Measurements from ENCODE around the gene SDF4. TPM values are rescaled to one million over a fixed set of nuclear protein-coding genes. Genes with fewer than 3 reads are reported as not detected.

The SDF4 gene
- total RNA-seq, 1 experiment from 2014 or later = 254 TPM

DNA sequence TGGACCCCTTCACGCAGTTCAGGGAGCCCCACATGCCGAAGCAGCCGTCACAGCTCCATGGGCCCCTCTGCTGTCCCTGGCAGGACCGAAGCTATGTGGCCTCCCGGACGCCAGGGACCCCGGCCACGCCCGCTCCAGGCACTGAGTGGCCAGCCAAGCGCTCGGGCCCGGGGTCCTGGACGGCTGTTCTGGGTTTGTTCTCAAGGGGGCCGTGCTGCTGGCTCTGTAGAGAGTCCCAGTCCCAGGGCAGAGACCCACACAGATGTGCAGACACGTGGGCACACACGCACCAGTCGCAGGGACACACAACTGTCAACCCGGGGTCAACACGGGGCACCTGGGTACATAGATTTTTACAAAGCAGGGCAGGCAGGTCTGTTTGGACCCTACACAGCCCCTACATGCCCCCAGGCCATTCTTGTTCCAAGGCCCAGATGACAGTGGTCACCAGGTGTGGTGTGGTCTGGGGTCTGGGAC lies 6.9 kb upstream of the SDF4 start:
- no peak overlapping the region for H2AFZ ChIP-seq (ENCODE audit: low read length)
- no peak for TF ChIP-seq EZH2phosphoT487 (IDR thresholded peaks at IDR 0.05; ENCODE audit: borderline replicate concordance, low read length)
- TF ChIP-seq, protein P1, sequence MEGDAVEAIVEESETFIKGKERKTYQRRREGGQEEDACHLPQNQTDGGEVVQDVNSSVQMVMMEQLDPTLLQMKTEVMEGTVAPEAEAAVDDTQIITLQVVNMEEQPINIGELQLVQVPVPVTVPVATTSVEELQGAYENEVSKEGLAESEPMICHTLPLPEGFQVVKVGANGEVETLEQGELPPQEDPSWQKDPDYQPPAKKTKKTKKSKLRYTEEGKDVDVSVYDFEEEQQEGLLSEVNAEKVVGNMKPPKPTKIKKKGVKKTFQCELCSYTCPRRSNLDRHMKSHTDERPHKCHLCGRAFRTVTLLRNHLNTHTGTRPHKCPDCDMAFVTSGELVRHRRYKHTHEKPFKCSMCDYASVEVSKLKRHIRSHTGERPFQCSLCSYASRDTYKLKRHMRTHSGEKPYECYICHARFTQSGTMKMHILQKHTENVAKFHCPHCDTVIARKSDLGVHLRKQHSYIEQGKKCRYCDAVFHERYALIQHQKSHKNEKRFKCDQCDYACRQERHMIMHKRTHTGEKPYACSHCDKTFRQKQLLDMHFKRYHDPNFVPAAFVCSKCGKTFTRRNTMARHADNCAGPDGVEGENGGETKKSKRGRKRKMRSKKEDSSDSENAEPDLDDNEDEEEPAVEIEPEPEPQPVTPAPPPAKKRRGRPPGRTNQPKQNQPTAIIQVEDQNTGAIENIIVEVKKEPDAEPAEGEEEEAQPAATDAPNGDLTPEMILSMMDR (conservative IDR thresholded peaks at IDR 0.05; ENCODE audit: low read depth, low read length) = no peak
- TF ChIP-seq EZH2 (IDR thresholded peaks at IDR 0.05; ENCODE audit: low read length, unreplicated experiment) = no peak
- peaks cover 20% of the 10 kb centered on the region for H3K79me2 ChIP-seq (ENCODE audit: low read length)
- H3F3A ChIP-seq (ENCODE audit: low read length, unreplicated experiment) = no peaks in the 10 kb centered on the region
- H3K27me3 ChIP-seq (ENCODE audit: low read length) = no peaks in the 10 kb centered on the region
- CTCF ChIA-PET = interaction anchor here (1.7 kb wide), 1 partner anchor 26 kb away, joined by 4 read pairs; no protein-coding TSS in a partner anchor
- no peaks in the 10 kb centered on the region for H3K9me2 ChIP-seq (replicated peaks; ENCODE audit: low read length)
- POLR2A ChIA-PET (ENCODE audit: unreplicated experiment) = interaction anchor here (0.6 kb wide), 1 partner anchor 123 kb away, joined by 3 read pairs; the partner anchor contains the start of gene C1orf159
- peak overlapping the region; percentile 76; the same call in 1 of the 2 replicates for H3K4me2 ChIP-seq (ENCODE audit: low read length)
- H4K20me1 ChIP-seq (ENCODE audit: low read length) = no peaks in the 10 kb centered on the region
- peak overlapping the region; percentile 43 for H3K9ac ChIP-seq (ENCODE audit: low read length)
- no peak overlapping the region for H3K4me3 ChIP-seq (ENCODE audit: low read length)
- no TSS peak for BruUV-seq (replicated peaks)
- DNase-seq (no peak), ATAC-seq (no peak)
- no peaks in the 10 kb centered on the region for H3K9me3 ChIP-seq (ENCODE audit: low read length)
- intact Hi-C loops (cut with micrococcal nuclease) = loop anchor here (2.0 to 5.0 kb wide), 2 partner anchors 26 to 54 kb away; no protein-coding TSS in a partner anchor
- peak overlapping the region; percentile 91 for H3K27ac ChIP-seq (ENCODE audit: low read length)
- peaks cover 50% of the 10 kb centered on the region for H3K4me1 ChIP-seq (ENCODE audit: insufficient read depth, low read length)
- H3K36me3 ChIP-seq (ENCODE audit: low read depth, low read length) = no peaks in the 10 kb centered on the region

DNA sequence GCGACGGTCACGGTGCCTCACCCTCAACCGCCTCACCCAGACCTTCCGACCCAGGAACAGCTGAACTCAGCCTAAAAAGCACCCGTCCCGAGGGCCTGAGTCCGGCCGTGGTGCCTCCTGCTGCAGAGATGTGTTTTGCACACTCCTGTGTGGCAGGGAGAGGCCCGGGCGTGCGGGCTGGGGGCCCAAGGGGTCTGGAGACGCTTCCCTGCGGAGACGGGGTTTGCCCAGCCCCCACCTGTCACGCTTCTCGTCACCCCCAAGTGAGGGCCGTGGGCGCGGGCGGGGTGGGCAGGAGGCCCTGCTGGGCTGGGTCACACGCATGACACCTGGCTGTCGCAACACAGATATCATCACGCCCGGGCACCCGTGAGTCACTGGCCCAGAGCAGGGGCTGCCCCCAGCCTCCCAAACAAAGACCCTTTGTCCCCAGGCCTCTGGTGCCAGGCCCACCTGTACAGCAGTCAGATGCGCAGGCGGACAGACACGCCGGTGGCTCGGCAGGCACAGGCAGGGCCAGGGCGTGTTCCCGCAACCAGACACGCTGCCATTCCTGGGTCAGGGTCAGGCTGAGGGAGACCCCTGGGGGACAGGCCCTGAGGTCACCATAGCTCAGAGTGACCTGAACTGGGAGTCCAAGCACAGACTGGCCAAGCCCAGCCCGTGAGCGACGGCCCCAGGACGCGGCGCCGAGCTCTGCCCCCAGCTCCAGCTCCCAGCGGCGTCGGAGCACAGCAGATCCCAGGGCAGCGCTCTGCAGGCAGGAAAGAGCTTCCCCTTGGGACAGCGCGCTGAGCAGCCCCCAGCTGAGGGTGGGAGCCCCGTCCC lies 6.3 kb upstream of the SDF4 start:
- Histone ChIP-seq H3K4me3 (ENCODE audit: low read length) (peak overlapping the region; percentile 39), H3K27ac (ENCODE audit: low read length) (peak overlapping the region; percentile 91), H3K4me2 (ENCODE audit: low read length) (peak overlapping the region; percentile 76), H3K79me2 (ENCODE audit: low read length) (peaks cover 27% of the 10 kb centered on the region), H3K4me1 (ENCODE audit: insufficient read depth, low read length) (peaks cover 57% of the 10 kb centered on the region), H4K20me1 (ENCODE audit: low read length) (no peaks in the 10 kb centered on the region), H2AFZ (ENCODE audit: low read length) (peak overlapping the region; percentile 24; the same call in 1 of the 2 replicates), H3K27me3 (ENCODE audit: low read length) (no peaks in the 10 kb centered on the region), H3K9me2 (replicated peaks; ENCODE audit: low read length) (no peaks in the 10 kb centered on the region), H3K9me3 (ENCODE audit: low read length) (no peaks in the 10 kb centered on the region), H3K9ac (ENCODE audit: low read length) (peak overlapping the region; percentile 71), H3K36me3 (ENCODE audit: low read depth, low read length) (no peaks in the 10 kb centered on the region), H3F3A (ENCODE audit: low read length, unreplicated experiment) (no peaks in the 10 kb centered on the region)
- ATAC-seq (peak; percentile 29), DNase-seq (peak; percentile 82)
- intact Hi-C loops (cut with micrococcal nuclease) = loop anchor here (2.0 to 5.0 kb wide), 2 partner anchors 27 to 54 kb away; no protein-coding TSS in a partner anchor
- no TSS peak for BruUV-seq (replicated peaks)
- ChIA-PET POLR2A (ENCODE audit: unreplicated experiment) (interaction anchor here (0.5 kb wide), 1 partner anchor 30 kb away, joined by 3 read pairs; no protein-coding TSS in a partner anchor), CTCF (interaction anchor here (0.6 to 0.9 kb wide), 2 partner anchors 56 to 115 kb away, joined by 3 to 4 read pairs; no protein-coding TSS in a partner anchor)
- TF ChIP-seq, protein P1 (conservative IDR thresholded peaks at IDR 0.05; ENCODE audit: low read depth, low read length) = no peak
- TF ChIP-seq EZH2phosphoT487 (IDR thresholded peaks at IDR 0.05; ENCODE audit: borderline replicate concordance, low read length) = peak; percentile 90

Data from PC-3 (cell line).